H1 (cell line): ENCODE data around the gene IL3. TPM values are rescaled to one million over a fixed set of nuclear protein-coding genes. Genes with fewer than 3 reads are reported as not detected.

Source experiments
- CTCF ChIA-PET: fragments of 300-600 bp; sonication (Branson Sonifier 250); formaldehyde crosslinking; loops from one replicate; lab custom pipeline; 2021; ENCODE audit not compliant: partially characterized antibody; lab: Charles Lee
- POLR2A ChIA-PET: fragments of 300-600 bp; sonication (Branson Sonifier 250); formaldehyde crosslinking; loops from one replicate; lab custom pipeline; 2021; ENCODE audit warnings: inconsistent platforms; ENCODE audit not compliant: partially characterized antibody; lab: Charles Lee
- DNase-seq, 2 experiments: peaks; one replicate each; pipeline versions ENCODE4 v3.0.0 to v3.0.0-alpha.2; 2010 to 2022; ENCODE audit warnings: low spot score in 2 of 2, low read depth in 1 of 2, mixed read lengths in 1 of 2
- FAIRE-seq: peaks from 2 replicates; lab custom pipeline; 2011; peaks lifted over from hg19 to GRCh38; lab: Jason Lieb, UNC
- H2AFZ ChIP-seq: 2 replicates; pipeline ENCODE4 v1.8.1; 2012; ENCODE audit warnings: low read length, inconsistent platforms
- H2AK5ac ChIP-seq: 2 replicates; pipeline ENCODE4 v1.6.1; 2013; ENCODE audit warnings: low read depth, low read length
- H2BK120ac ChIP-seq: replicated peaks from 2 replicates; pipeline ENCODE3; 2013; ENCODE audit warnings: low read depth, low read length, inconsistent platforms
- H2BK12ac ChIP-seq: 2 replicates; pipeline ENCODE4 v1.6.1; 2013; ENCODE audit warnings: low read depth, low read length
- H2BK15ac ChIP-seq: 2 replicates; pipeline ENCODE4 v1.6.1; 2013; ENCODE audit warnings: low read length
- H2BK20ac ChIP-seq: 2 replicates; pipeline ENCODE4 v1.6.1; 2013; ENCODE audit warnings: low read length
- H2BK5ac ChIP-seq: 2 replicates; pipeline ENCODE4 v1.6.1; 2013; ENCODE audit warnings: low read depth, low read length
- H3K14ac ChIP-seq: 2 replicates; pipeline ENCODE4 v1.6.1; 2013; ENCODE audit warnings: inconsistent platforms; ENCODE audit not compliant: insufficient read length
- H3K18ac ChIP-seq: 2 replicates; pipeline ENCODE4 v1.6.1; 2013; ENCODE audit warnings: low read length; ENCODE audit errors: extremely low read depth
- H3K23ac ChIP-seq: 2 replicates; pipeline ENCODE4 v1.6.1; 2013; ENCODE audit warnings: inconsistent platforms; ENCODE audit not compliant: insufficient read length
- H3K23me2 ChIP-seq: 2 replicates; pipeline ENCODE4 v1.6.1; 2013; ENCODE audit warnings: low read depth, low read length
- H3K27ac ChIP-seq: 2 replicates; pipeline ENCODE4 v1.6.1; 2011; ENCODE audit warnings: low read depth, low read length, inconsistent platforms
- H3K27me3 ChIP-seq, 4 experiments: replicated peaks in 1 of 4; 1 replicate in 1 of 4; 2 replicates in 3 of 4; pipeline versions ENCODE4 v1.6.1 to v1.8.1; 2011 to 2013; ENCODE audit warnings: low read length in 3 of 4, mild to moderate bottlenecking in 3 of 4, inconsistent platforms in 2 of 4, mixed read lengths in 2 of 4, moderate library complexity in 1 of 4; ENCODE audit not compliant: control insufficient read depth in 3 of 4, insufficient read depth in 3 of 4; ENCODE audit errors: extremely low read depth in 1 of 4
- H3K36me3 ChIP-seq, 4 experiments: 2 replicates each; pipeline versions ENCODE4 v1.6.1 to v1.8.1; 2011 to 2013; ENCODE audit warnings: mild to moderate bottlenecking in 4 of 4, low read length in 3 of 4, moderate library complexity in 2 of 4, control low read depth in 1 of 4, inconsistent platforms in 1 of 4; ENCODE audit not compliant: insufficient read depth in 4 of 4, control insufficient read depth in 2 of 4
- H3K4ac ChIP-seq: replicated peaks from 2 replicates; pipeline ENCODE3; 2013; ENCODE audit warnings: low read length, low read depth, mixed read lengths, inconsistent platforms; ENCODE audit not compliant: insufficient read length
- H3K4me1 ChIP-seq, 4 experiments: replicated peaks in 1 of 4; 1 replicate in 1 of 4; 2 replicates in 3 of 4; pipeline versions ENCODE4 v1.6.1 to v1.8.1; 2011 to 2013; ENCODE audit warnings: low read length in 3 of 4, inconsistent platforms in 2 of 4, mixed read lengths in 1 of 4; ENCODE audit not compliant: insufficient read depth in 4 of 4, control insufficient read depth in 3 of 4
- H3K4me2 ChIP-seq, 2 experiments: 2 replicates each; pipeline versions ENCODE4 v1.6.1 to v1.8.1; 2011 to 2013; ENCODE audit warnings: low read depth in 2 of 2, low read length in 2 of 2, control low read depth in 1 of 2, inconsistent platforms in 1 of 2, mild to moderate bottlenecking in 1 of 2; ENCODE audit not compliant: insufficient read depth in 1 of 2
- H3K4me3 ChIP-seq, 4 experiments: fragments of 200-600, 300-600 bp in 1 of 4; sonication (generic), shearing (Covaris generic), sonication (Bioruptor Twin) in 1 of 4; 2 replicates each; pipeline versions ENCODE4 v1.5.1 to v1.8.1; 2011 to 2016; ENCODE audit warnings: low read length in 4 of 4, low read depth in 3 of 4, control low read depth in 2 of 4, inconsistent platforms in 2 of 4, mild to moderate bottlenecking in 2 of 4, mixed read lengths in 1 of 4, moderate library complexity in 1 of 4; ENCODE audit not compliant: insufficient read depth in 2 of 4; ENCODE audit errors: extremely low read depth in 1 of 4
- H3K56ac ChIP-seq: replicated peaks from 2 replicates; pipeline ENCODE3; 2013; ENCODE audit warnings: low read depth, mild to moderate bottlenecking, mixed read lengths, low read length, inconsistent platforms; ENCODE audit not compliant: insufficient read length
- H3K79me1 ChIP-seq: 2 replicates; pipeline ENCODE4 v1.6.1; 2013; ENCODE audit warnings: low read depth, low read length, control low read depth
- H3K79me2 ChIP-seq, 2 experiments: 2 replicates each; pipeline versions ENCODE4 v1.6.1 to v1.8.1; 2012 to 2013; ENCODE audit warnings: low read length in 2 of 2, mild to moderate bottlenecking in 2 of 2, inconsistent platforms in 1 of 2; ENCODE audit not compliant: insufficient read depth in 2 of 2, control insufficient read depth in 1 of 2
- H3K9ac ChIP-seq, 4 experiments: replicated peaks in 1 of 4; 1 replicate in 1 of 4; 2 replicates in 3 of 4; pipeline versions ENCODE4 v1.6.1 to v1.8.1; 2011 to 2013; ENCODE audit warnings: low read depth in 3 of 4, low read length in 3 of 4, control low read depth in 2 of 4, mild to moderate bottlenecking in 2 of 4, moderate library complexity in 2 of 4, inconsistent platforms in 1 of 4; ENCODE audit errors: extremely low read depth in 1 of 4
- H3K9me3 ChIP-seq, 2 experiments: 2 replicates each; pipeline versions ENCODE4 v1.6.1 to v1.8.1; 2012 to 2013; ENCODE audit warnings: mild to moderate bottlenecking in 2 of 2, moderate library complexity in 2 of 2, control low read depth in 1 of 2, inconsistent platforms in 1 of 2, low read depth in 1 of 2, low read length in 1 of 2, mixed read lengths in 1 of 2; ENCODE audit not compliant: insufficient read depth in 2 of 2
- H4K20me1 ChIP-seq, 2 experiments: replicated peaks in 1 of 2; 2 replicates each; pipeline versions ENCODE3 to v1.8.1; 2011 to 2013; ENCODE audit warnings: inconsistent platforms in 2 of 2, low read length in 2 of 2, mild to moderate bottlenecking in 1 of 2; ENCODE audit not compliant: insufficient read depth in 2 of 2, control insufficient read depth in 1 of 2
- H4K5ac ChIP-seq: 2 replicates; pipeline ENCODE4 v1.6.1; 2013; ENCODE audit warnings: low read length, low read depth, mixed read lengths, inconsistent platforms; ENCODE audit not compliant: insufficient read length
- H4K8ac ChIP-seq: 2 replicates; pipeline ENCODE4 v1.8.0; 2013; ENCODE audit warnings: mild to moderate bottlenecking, moderate library complexity, low read length, inconsistent platforms; ENCODE audit not compliant: insufficient read depth; ENCODE audit errors: extremely low read depth
- H4K91ac ChIP-seq: replicated peaks from 2 replicates; pipeline ENCODE3; 2013; ENCODE audit warnings: low read length, mixed read lengths, inconsistent platforms; ENCODE audit not compliant: insufficient read length
- BACH1 ChIP-seq: IDR thresholded peaks from 2 replicates; pipeline ENCODE4 v1.6.1; 2012; ENCODE audit warnings: low read length, improper control_type of control experiment
- WGBS, 2 experiments: shearing (Covaris generic) in 1 of 2; methylation state at CpG; one replicate each; pipeline versions ENCODE4 v1.1.6 to v1.1.7; 2013 to 2015; ENCODE audit warnings: low lambda C conversion rate in 2 of 2, mixed read lengths in 2 of 2, inconsistent platforms in 1 of 2, low coverage in 1 of 2, missing lambda C conversion rate in 1 of 2; ENCODE audit not compliant: insufficient replicate concordance in 2 of 2, insufficient coverage in 1 of 2, insufficient read length in 1 of 2; ENCODE audit errors: extremely low coverage in 1 of 2, missing lambda C conversion rate in 1 of 2; 5-methylcytosine and 5-hydroxymethylcytosine counted together
- polyA plus RNA-seq, 7 experiments: library from polyadenylated mRNA; depleted of rRNA in 3 of 7; stranded (reverse) in 5 of 7; unstranded in 2 of 7; fragments of >200 nt in 5 of 7; fragments of 200-250 nt in 2 of 7; gene quantifications; 1 replicate in 5 of 7; 2 replicates in 1 of 7; 4 replicates in 1 of 7; pipeline versions ENCODE4 v1.2.1 to v1.2.3, GENCODE V29; 2011 to 2013; ENCODE audit warnings: missing spikeins in 2 of 7, mixed read lengths in 2 of 7
- total RNA-seq: library from RNA; stranded (reverse); fragmentation: NEBNext Ultra II Directional; extraction: Animal tissue kit (Norgen Biotek cat#: 25700); gene quantifications from 2 replicates; pipeline ENCODE4 v1.2.1, GENCODE V29; 2021

IL3 gene
- total and polyA plus RNA-seq, 2 of the 8 experiments (the other 6 are each of a cell fraction or from before 2014, with no cell fraction given) = not detected

- POLR2A ChIA-PET = no interaction called here
- H4K20me1 ChIP-seq = no peaks in the 10 kb centered on the region
- H3K9me3 ChIP-seq = no peaks in the 10 kb centered on the region
- H2AK5ac ChIP-seq = no peak overlapping the region
- no peak overlapping the region for H4K91ac ChIP-seq
- H3K23ac ChIP-seq = no peak overlapping the region
- FAIRE-seq = no peak
- no peak overlapping the region for H3K18ac ChIP-seq
- 0 out of 2 replicates have a peak overlapping the region, but pooled peaks have one; percentile 18 for H2BK12ac ChIP-seq
- H2BK20ac ChIP-seq = no peak overlapping the region
- CTCF ChIA-PET = interaction anchor here (0.8 to 6.5 kb wide), 30 partner anchors 10 to 641 kb away, joined by 3 to 42 read pairs (median 6); partner anchors contain the start of genes CSF2 and P4HA2
- H3K56ac ChIP-seq = no peak overlapping the region
- H3K79me2 ChIP-seq = no peaks in the 10 kb centered on the region
- no peak overlapping the region for H2BK5ac ChIP-seq
- H3K27me3 ChIP-seq = no peaks in the 10 kb centered on the region
- no peak for DNase-seq
- H3K23me2 ChIP-seq = no peaks in the 10 kb centered on the region
- 77% methylated on average over 5 of the region's 5 CpGs; no CpG with 5 or more reads in 1 of the 2 experiments for WGBS, 2 experiments
- no peaks in the 10 kb centered on the region for H3K36me3 ChIP-seq
- H2BK15ac ChIP-seq = no peak overlapping the region
- H3K4me1 ChIP-seq = no peaks in the 10 kb centered on the region; a peak in 1 of 7 replicates
- H4K8ac ChIP-seq = no peak overlapping the region
- no peak overlapping the region for H3K4me3 ChIP-seq
- no peak overlapping the region for H3K14ac ChIP-seq
- no peak for TF ChIP-seq BACH1
- TF ChIP-seq, all 59 proteins: peak for 0
- Histone ChIP-seq H3K9ac (no peak overlapping the region), H4K5ac (no peak overlapping the region), H2AFZ (no peak overlapping the region), H3K27ac (no peak overlapping the region), H3K4me2 (no peak overlapping the region), H2BK120ac (no peak overlapping the region), H3K79me1 (no peaks in the 10 kb centered on the region), H3K4ac (no peak overlapping the region)
Observed at GRCh38 chr5:132064140-132064539, 3.7 kb downstream of the IL3 start.
